Chondrocyte (in vitro differentiated cells): Measurements from ENCODE around the gene UBASH3A. TPM values are rescaled to one million over a fixed set of nuclear protein-coding genes. Genes with fewer than 3 reads are reported as not detected.
A peak's percentile ranks its signal among the peaks of the same experiment; 100 is the strongest.

Experiments
- DNase-seq: peaks from one replicate; pipeline ENCODE4 v3.0.0; 2021; ENCODE audit warnings: mixed read lengths, low spot score
- H3K27ac Mint-ChIP-seq: one replicate; pipeline ENCODE4 v1.8.0; 2021; ENCODE audit warnings: mild to moderate bottlenecking, moderate library complexity, mixed read lengths; ENCODE audit not compliant: unreplicated experiment
- H3K27me3 Mint-ChIP-seq: 2 replicates; pipeline ENCODE4 v1.8.0; 2021; ENCODE audit warnings: low read depth, mixed read lengths
- H3K36me3 Mint-ChIP-seq: 2 replicates; pipeline ENCODE4 v1.8.0; 2021; ENCODE audit warnings: low read depth, mixed read lengths
- H3K4me1 Mint-ChIP-seq: 2 replicates; pipeline ENCODE4 v1.8.0; 2021; ENCODE audit warnings: low read depth, mild to moderate bottlenecking, mixed read lengths
- H3K4me3 Mint-ChIP-seq: one replicate; pipeline ENCODE4 v1.8.0; 2021; ENCODE audit warnings: mild to moderate bottlenecking, moderate library complexity, mixed read lengths; ENCODE audit not compliant: unreplicated experiment
- H3K9me3 Mint-ChIP-seq: 2 replicates; pipeline ENCODE4 v1.8.0; 2021; ENCODE audit warnings: low read depth, mixed read lengths
- CTCF ChIP-seq: fragments of 200-600 bp; sonication (generic); IDR thresholded peaks from 2 replicates; pipeline ENCODE4 v1.5.0; 2021; ENCODE audit warnings: antibody characterized with exemption, mild to moderate bottlenecking, moderate library complexity
- total RNA-seq: library from RNA; stranded (reverse); gene quantifications from 3 replicates; pipeline ENCODE4 v1.2.1, GENCODE V29; 2021

Gene UBASH3A
- total RNA-seq, 1 donor from 2014 or later, result not detected

DNA sequence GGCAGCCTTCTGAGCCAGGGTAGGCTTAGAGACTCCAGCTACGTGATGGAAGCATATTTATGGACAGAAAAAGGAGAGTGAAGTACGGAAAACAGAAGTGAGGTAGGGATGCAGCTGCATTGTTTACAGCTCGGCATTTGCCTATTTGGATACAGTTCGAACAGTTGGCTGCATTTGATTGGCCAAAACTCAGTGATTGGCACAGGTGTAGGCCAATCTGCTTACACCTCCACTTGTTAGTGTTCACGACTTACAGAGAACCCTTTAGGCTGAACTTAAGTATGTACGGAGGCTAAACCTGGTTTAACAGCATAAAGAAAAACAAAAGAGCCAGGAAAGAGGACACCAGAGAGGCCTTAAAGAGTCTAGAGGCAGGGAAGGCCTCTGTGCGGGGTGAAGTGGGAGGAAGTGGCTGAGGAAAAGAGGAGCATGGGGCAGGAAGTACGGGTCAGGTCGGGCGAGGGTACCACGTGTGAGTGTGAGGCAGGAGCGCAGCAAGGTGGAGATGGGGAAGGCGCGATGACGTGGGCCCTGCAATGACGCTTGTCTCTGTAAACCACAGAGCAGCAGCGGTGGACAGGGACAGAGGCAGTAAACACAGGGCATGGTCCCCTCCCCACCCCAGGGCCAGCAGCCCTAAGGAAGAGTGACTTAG lies 60.3 kb downstream of the UBASH3A start:
- peaks cover 5% of the 10 kb centered on the region for H3K27me3 Mint-ChIP-seq
- no peaks in the 10 kb centered on the region for H3K36me3 Mint-ChIP-seq
- no peak overlapping the region for H3K27ac Mint-ChIP-seq
- TF ChIP-seq CTCF, result no peak
- H3K4me1 Mint-ChIP-seq, result peaks cover 11% of the 10 kb centered on the region
- H3K4me3 Mint-ChIP-seq, result no peak overlapping the region
- DNase-seq, result no peak
- H3K9me3 Mint-ChIP-seq, result no peaks in the 10 kb centered on the region

GRCh38 chr21:42465008-42465802 lies 61.5 kb downstream of the UBASH3A start:
- Mint-ChIP-seq H3K4me3 (no peak overlapping the region), H3K4me1 (peaks cover 11% of the 10 kb centered on the region), H3K27ac (peak overlapping the region; percentile 55), H3K9me3 (no peaks in the 10 kb centered on the region), H3K27me3 (peaks cover 5% of the 10 kb centered on the region), H3K36me3 (no peaks in the 10 kb centered on the region)
- TF ChIP-seq CTCF, result no peak
- no peak for DNase-seq

- H3K27me3 Mint-ChIP-seq, result peaks cover 5% of the 10 kb centered on the region
- TF ChIP-seq CTCF, result no peak
- no peaks in the 10 kb centered on the region for H3K36me3 Mint-ChIP-seq
- H3K4me1 Mint-ChIP-seq, result peaks cover 11% of the 10 kb centered on the region
- H3K9me3 Mint-ChIP-seq, result no peaks in the 10 kb centered on the region
- H3K27ac Mint-ChIP-seq, result peak overlapping the region; percentile 42
- H3K4me3 Mint-ChIP-seq, result no peak overlapping the region
- no peak for DNase-seq
These were observed 62.1 kb downstream of the UBASH3A start for GRCh38 chr21:42465803-42466127.

- TF ChIP-seq CTCF, result no peak
- peaks cover 2% of the 10 kb centered on the region for H3K27me3 Mint-ChIP-seq
- no peak overlapping the region for H3K4me3 Mint-ChIP-seq
- H3K36me3 Mint-ChIP-seq, result no peaks in the 10 kb centered on the region
- H3K9me3 Mint-ChIP-seq, result no peaks in the 10 kb centered on the region
- H3K27ac Mint-ChIP-seq, result no peak overlapping the region
- peaks cover 11% of the 10 kb centered on the region for H3K4me1 Mint-ChIP-seq
- DNase-seq, result no peak
These were observed 63.0 kb downstream of the UBASH3A start for GRCh38 chr21:42466700-42467099.

DNA sequence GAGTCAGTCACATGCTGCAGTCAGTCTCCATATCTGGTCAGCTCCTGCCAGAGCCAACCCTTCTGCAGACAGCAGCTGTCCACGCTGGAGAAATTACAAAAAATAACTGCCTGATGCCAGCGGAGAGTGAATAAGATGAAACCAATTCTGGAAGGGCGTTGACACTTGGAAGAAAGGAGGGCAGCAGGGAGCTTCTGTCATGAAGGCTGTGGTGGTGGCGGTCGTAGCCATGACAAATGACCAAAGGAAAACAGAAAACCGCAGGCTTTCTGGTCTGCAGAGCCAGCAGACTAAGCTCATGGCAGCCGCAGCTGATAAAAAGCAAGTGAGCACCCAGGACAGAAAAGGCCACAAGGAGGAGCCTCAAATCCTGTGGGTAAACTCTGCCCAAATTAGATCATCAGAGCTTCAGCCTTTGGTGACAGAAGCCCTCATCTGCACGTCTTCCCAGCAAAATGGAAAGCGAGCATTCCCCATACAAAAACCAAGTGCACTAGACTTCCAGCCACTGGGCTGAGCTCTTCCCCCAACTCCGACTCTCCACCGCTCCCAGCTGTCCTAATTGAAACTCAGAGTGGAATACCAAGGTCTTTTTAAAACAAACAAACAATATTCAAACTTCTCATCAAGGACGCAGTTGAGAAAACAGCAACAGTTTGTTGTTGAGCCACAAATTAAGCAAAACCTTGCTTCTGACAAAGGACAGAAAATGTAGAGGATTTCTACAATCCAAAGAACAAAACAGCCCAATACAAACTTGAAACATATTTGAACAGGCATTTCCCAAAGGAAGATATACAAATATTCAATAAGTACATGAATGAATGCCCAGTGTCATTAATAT lies 63.7 kb downstream of the UBASH3A start:
- Mint-ChIP-seq H3K4me1 (peaks cover 11% of the 10 kb centered on the region), H3K27me3 (peaks cover 2% of the 10 kb centered on the region), H3K4me3 (no peak overlapping the region), H3K9me3 (no peaks in the 10 kb centered on the region), H3K27ac (no peak overlapping the region), H3K36me3 (no peaks in the 10 kb centered on the region)
- peak; percentile 39 for TF ChIP-seq CTCF
- DNase-seq, result no peak
